ENCODE data around the gene ARRDC2.

DNA sequence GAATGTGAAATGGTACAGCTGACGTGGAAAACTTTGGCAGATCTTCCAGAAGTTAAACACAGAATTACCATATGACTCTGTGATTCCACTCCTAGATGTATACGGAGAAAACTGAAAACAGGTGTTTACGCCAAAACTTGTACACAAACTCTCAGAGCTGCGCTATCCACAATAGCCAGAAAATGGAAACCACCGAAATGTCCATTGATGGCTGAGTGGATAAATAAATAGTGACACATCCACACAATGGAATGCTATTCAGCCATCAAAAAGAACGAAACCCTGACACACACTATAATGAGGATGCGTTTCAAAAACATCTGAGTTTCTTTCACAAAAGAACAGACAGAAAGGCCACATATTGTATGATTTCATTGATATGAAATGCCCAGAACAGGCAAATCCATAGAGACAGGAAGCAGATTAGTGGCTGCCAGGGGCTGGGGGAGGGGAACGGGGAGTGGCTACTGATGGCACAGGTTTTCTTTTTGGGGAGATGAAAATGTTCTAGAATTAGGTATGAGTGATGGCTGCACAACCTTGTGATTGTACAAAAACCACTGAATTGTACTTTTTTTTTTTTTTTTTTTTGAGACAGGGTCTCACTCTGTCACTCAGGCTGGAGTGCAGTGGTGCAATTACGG lies 45.7 kb downstream of the ARRDC2 start:
- TF ChIP-seq CTCF (IDR thresholded peaks at IDR 0.05): no peak
- TF ChIP-seq POLR2A (IDR thresholded peaks at IDR 0.05): no peak
